GM21526 (cell line): ENCODE data around the gene DELE1.

Source experiments
- ATAC-seq: cut with Tn5 transposase; IDR thresholded peaks from one replicate; pipeline ENCODE4 v1.9.1; 2021; ENCODE audit warnings: moderate library complexity; ENCODE audit not compliant: unreplicated experiment, low FRiP score

Gene DELE1

GRCh38 chr5:141986072-141986471 lies 62.4 kb downstream of the DELE1 start:
- ATAC-seq: no peak

GRCh38 chr5:141989720-141990119 lies 66.0 kb downstream of the DELE1 start:
- ATAC-seq: no peak
